Immature natural killer cell (primary cell): ENCODE measurements around the gene FAF2. TPM values are rescaled to one million over a fixed set of nuclear protein-coding genes. Genes with fewer than 3 reads are reported as not detected.

ENCODE experiments used
- DNase-seq, 3 donors: peaks; one replicate each; pipeline ENCODE4 v3.0.0; 2022; ENCODE audit warnings: mixed read lengths in 1 of 3
- H3K27ac Mint-ChIP-seq, 6 donors: one replicate each; pipeline ENCODE4 v1.8.0; 2020; ENCODE audit warnings: mixed read lengths in 6 of 6, mild to moderate bottlenecking in 5 of 6, inconsistent platforms in 4 of 6, moderate library complexity in 3 of 6
- H3K27me3 Mint-ChIP-seq, 3 donors: one replicate each; pipeline ENCODE4 v1.8.0; 2020 to 2021; ENCODE audit warnings: low read depth in 3 of 3, mild to moderate bottlenecking in 3 of 3, mixed read lengths in 3 of 3, moderate library complexity in 3 of 3, inconsistent platforms in 1 of 3
- H3K36me3 Mint-ChIP-seq, 3 donors: one replicate each; pipeline ENCODE4 v1.8.0; 2020; ENCODE audit warnings: mixed read lengths in 3 of 3, inconsistent platforms in 2 of 3, mild to moderate bottlenecking in 2 of 3
- H3K4me1 Mint-ChIP-seq, 2 donors: one replicate each; pipeline ENCODE4 v1.8.0; 2020; ENCODE audit warnings: inconsistent platforms in 2 of 2, mild to moderate bottlenecking in 2 of 2, mixed read lengths in 2 of 2, moderate library complexity in 1 of 2
- H3K4me3 Mint-ChIP-seq, 5 donors: one replicate each; pipeline ENCODE4 v1.8.0; 2020; ENCODE audit warnings: mild to moderate bottlenecking in 5 of 5, mixed read lengths in 5 of 5, inconsistent platforms in 3 of 5, moderate library complexity in 3 of 5
- H3K9me3 Mint-ChIP-seq, 6 donors: one replicate each; pipeline ENCODE4 v1.8.0; 2020; ENCODE audit warnings: mild to moderate bottlenecking in 6 of 6, mixed read lengths in 6 of 6, inconsistent platforms in 4 of 6, moderate library complexity in 3 of 6
- polyA plus RNA-seq, 3 donors: library from polyadenylated mRNA; unstranded; fragments of 300-500 nt; fragmentation: Illumina TruSeq; gene quantifications; one replicate each; pipeline ENCODE4 v1.2.3, GENCODE V29; 2021

FAF2 gene
- polyA plus RNA-seq, 3 donors from 2014 or later, result 9.0 to 17.6 (median 17.0) TPM

DNA sequence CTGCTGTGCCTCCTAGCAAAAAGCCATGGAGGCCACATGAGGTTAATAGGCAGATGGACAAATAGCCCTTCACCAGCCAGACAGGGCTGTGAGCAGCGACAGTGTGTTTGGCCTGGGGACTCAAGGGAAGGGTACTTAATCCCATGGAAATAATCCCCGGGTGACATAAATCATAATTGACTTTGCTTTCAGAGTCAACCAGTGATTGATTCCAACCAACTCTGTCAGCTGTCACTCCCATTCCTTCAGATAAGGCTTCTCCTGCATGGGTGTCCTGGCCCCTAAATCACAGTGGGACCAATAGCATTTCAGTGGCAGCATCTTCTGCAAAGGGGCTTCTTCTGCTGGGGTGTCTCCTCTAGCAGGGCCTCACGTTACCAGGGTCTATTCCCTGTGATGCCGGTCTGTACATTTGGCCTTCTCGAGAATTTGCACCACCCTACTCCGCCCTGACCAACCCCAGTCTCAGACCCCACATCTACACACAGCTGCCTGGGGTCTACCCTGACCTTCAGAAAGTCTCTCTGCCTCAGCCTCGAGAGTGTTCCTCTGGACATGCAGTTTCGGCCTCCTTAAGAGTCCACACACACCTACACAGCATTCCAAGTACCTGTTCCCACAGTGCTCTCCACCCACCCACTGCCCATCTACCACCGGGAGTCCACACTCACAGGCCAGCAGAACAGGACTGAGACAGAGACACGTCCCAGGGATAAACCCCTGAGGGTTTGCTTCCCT lies 35.5 kb upstream of the FAF2 start:
- Mint-ChIP-seq H3K27ac (peak overlapping the region in 3 of 6 donors; percentile 40 to 62 (median 48)), H3K9me3 (no peaks in the 10 kb centered on the region), H3K4me3 (no peak overlapping the region), H3K4me1 (peaks cover 32 to 53% of the 10 kb centered on the region in 2 donors), H3K27me3 (peaks cover 5 to 17% (median 6%) of the 10 kb centered on the region in 3 donors), H3K36me3 (peaks cover 0 to 14% (median 6%) of the 10 kb centered on the region in 3 donors)
- DNase-seq, result no peak

DNA sequence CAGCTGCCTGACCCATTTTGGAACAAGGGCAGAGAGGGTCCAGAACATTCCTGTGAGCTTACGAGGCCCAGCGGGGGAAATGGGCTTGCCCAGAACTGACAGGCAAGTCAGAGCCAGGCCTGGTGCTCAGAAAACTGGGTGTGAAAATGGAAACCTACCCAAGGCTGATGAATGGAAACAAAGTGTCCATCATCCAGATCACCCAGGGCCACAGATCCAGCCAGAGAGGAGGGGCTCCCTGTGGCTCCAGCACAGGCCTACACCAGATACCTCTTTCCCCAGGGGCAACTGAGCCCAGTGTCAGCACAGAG lies 35.0 kb upstream of the FAF2 start:
- Mint-ChIP-seq H3K4me1 (peaks cover 32 to 53% of the 10 kb centered on the region in 2 donors), H3K27ac (peak overlapping the region in 2 of 6 donors; percentile 48 to 62)

DNA sequence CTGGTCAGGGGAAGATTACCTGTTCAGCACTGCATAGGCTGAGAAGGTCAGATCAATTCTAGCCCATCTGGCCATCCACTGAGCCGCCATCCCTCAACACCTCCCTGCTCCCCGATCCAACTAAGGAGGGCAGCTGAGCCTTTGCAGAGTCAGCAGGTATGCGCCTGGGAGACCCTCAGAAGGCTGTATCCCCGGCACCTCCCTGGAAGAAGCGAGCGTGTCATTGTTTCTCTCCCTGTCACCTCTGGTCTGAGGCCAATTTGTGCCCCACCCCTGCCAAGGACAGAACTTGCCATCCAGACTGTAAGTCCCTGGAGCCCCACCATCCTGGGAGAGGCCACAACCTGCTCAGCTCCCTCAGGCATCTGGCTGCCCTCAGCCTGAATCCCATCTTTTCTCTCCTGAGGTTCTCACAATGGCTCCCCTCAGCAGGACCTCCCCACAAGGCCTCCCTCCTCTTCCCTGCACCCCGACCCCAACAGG lies 34.4 kb upstream of the FAF2 start:
- H3K9me3 Mint-ChIP-seq, result no peaks in the 10 kb centered on the region

More for the DNA sequence above, 35.0 kb upstream of the FAF2 start:
- DNase-seq, result no peak
- peaks cover 5 to 17% (median 6%) of the 10 kb centered on the region in 3 donors for H3K27me3 Mint-ChIP-seq
- peaks cover 0 to 13% (median 6%) of the 10 kb centered on the region in 3 donors for H3K36me3 Mint-ChIP-seq
- no peak overlapping the region for H3K4me3 Mint-ChIP-seq
- no peaks in the 10 kb centered on the region for H3K9me3 Mint-ChIP-seq

DNA sequence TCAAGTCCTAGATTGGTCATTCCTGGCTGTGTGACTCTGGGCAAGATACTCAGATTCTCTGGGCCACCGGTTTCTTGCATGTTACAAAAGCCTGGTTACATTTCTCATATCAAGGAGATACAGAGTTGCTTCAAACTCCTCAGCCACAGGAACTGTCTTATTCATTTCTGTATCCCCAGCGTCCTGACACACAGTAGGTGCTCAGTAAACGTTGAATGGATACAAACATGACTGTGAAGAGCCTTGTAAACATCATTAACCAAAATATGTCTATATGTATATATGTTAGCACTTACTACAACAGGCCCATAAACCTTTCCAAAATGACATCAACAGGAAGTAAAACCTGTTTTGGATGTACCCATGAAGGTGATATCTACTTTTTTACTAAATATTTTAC lies 33.5 kb upstream of the FAF2 start:
- peaks cover 32 to 53% of the 10 kb centered on the region in 2 donors for H3K4me1 Mint-ChIP-seq
- no peak for DNase-seq
- H3K9me3 Mint-ChIP-seq, result no peaks in the 10 kb centered on the region
- H3K36me3 Mint-ChIP-seq, result peaks cover 0 to 12% (median 5%) of the 10 kb centered on the region in 3 donors
- peak overlapping the region; percentile 84 to 95 (median 91) for H3K27ac Mint-ChIP-seq
- peak overlapping the region; percentile 81 to 92 (median 85) for H3K4me3 Mint-ChIP-seq
- peaks cover 5 to 17% (median 6%) of the 10 kb centered on the region in 3 donors for H3K27me3 Mint-ChIP-seq

More for the DNA sequence above, 34.4 kb upstream of the FAF2 start:
- peaks cover 0 to 13% (median 6%) of the 10 kb centered on the region in 3 donors for H3K36me3 Mint-ChIP-seq
- H3K27me3 Mint-ChIP-seq, result peaks cover 5 to 17% (median 6%) of the 10 kb centered on the region in 3 donors
- no peak overlapping the region for H3K4me3 Mint-ChIP-seq
- no peak for DNase-seq
- peak overlapping the region in 4 of 6 donors; percentile 36 to 92 (median 70) for H3K27ac Mint-ChIP-seq
- peaks cover 32 to 53% of the 10 kb centered on the region in 2 donors for H3K4me1 Mint-ChIP-seq

DNA sequence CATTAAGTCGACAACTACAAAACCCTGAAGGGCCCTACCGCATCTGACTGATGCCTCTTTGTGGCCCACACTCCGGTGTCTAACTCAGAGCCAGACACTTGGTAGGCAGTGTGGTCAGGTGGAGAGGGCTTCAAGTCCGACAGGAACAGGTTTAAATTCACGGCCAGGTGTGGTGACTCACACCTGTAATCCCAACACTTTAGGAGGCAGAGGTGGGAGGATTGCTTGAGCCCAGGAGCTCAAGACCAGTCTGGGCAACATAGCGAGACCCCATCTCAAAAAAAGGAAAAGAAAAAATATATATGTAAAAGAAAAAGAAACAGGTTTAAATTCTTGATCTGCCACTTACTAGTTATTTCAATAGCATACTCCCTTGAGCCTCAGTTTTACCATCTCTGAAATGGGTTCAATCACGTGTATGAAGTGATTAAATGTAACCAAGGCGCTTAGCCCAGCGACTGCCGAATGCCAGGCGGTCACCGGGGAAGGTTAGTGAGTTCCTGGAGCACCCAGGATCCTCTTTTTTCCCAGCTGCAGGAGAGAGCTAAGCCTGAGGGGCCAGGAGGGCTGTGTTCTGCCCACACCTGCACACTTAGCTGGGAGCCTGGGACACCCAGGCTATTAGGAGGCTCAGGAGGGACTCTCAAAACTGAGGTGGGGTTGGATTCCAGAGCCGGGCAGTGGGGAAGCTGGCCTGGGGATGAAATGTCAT lies 32.8 kb upstream of the FAF2 start:
- no peaks in the 10 kb centered on the region for H3K9me3 Mint-ChIP-seq
- H3K27ac Mint-ChIP-seq, result peak overlapping the region; percentile 84 to 95 (median 91)
- H3K4me3 Mint-ChIP-seq, result peak overlapping the region; percentile 81 to 92 (median 85)
- H3K4me1 Mint-ChIP-seq, result peaks cover 32 to 53% of the 10 kb centered on the region in 2 donors
- H3K27me3 Mint-ChIP-seq, result peaks cover 5 to 22% (median 8%) of the 10 kb centered on the region in 3 donors
- peak in 1 of 3 donors; percentile 11 for DNase-seq
- peaks cover 0 to 7% (median 0%) of the 10 kb centered on the region in 3 donors for H3K36me3 Mint-ChIP-seq

- peak; percentile 83 to 88 (median 87) for DNase-seq
- Mint-ChIP-seq H3K27ac (peak within 1 kb of the TSS; percentile 84 to 95 (median 91)), H3K9me3 (no peaks in the 10 kb centered on the region), H3K4me3 (peak within 1 kb of the TSS; percentile 81 to 92 (median 85)), H3K27me3 (peaks cover 3 to 22% (median 9%) of the 10 kb centered on the region in 3 donors), H3K36me3 (peaks cover 0 to 3% (median 0%) of the 10 kb centered on the region in 3 donors), H3K4me1 (peaks cover 32 to 46% of the 10 kb centered on the region in 2 donors)
Observed at GRCh38 chr5:176415952-176416924, 31.9 kb upstream of the FAF2 start, which contains the start of gene CLTB. TSS of gene CLTB (minus strand) at chr5:176416539. CDS start at chr5:176416363, 176 bp downstream.

DNA sequence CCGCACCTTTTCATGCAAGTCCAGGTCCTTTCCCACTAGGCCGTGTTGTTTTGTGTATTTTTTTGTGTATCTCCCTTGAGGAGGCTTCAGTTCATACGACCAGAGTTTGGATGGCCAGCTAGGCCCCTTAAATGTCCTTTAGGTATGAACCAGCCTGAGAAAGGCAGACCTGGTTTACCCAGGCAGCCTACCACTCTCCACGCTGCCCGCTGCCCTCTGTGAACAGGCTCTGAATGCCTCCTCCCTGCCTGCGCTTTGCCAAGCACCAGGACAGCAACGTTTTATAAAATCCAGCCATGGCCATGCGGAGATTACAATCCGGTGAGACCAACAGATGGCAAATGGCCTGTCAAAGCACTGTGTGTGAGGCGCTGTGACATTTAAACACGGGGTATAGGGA lies 31.2 kb upstream of the FAF2 start:
- DNase-seq, result no peak
- Mint-ChIP-seq H3K36me3 (peaks cover 0 to 3% (median 0%) of the 10 kb centered on the region in 3 donors), H3K4me1 (peaks cover 32 to 42% of the 10 kb centered on the region in 2 donors), H3K27ac (peak overlapping the region in 5 of 6 donors; percentile 1 to 85 (median 68)), H3K27me3 (peaks cover 3 to 25% (median 13%) of the 10 kb centered on the region in 3 donors), H3K9me3 (no peaks in the 10 kb centered on the region), H3K4me3 (peak overlapping the region; percentile 44 to 80 (median 71))

GRCh38 chr5:176418251-176418650 lies 29.9 kb upstream of the FAF2 start:
- Mint-ChIP-seq H3K4me1 (peaks cover 29 to 31% of the 10 kb centered on the region in 2 donors), H3K36me3 (no peaks in the 10 kb centered on the region), H3K4me3 (no peak overlapping the region), H3K9me3 (no peaks in the 10 kb centered on the region), H3K27me3 (peaks cover 5 to 28% (median 13%) of the 10 kb centered on the region in 3 donors), H3K27ac (peak overlapping the region in 1 of 6 donors; percentile 73)
- DNase-seq, result no peak

- H3K4me3 Mint-ChIP-seq, result no peak overlapping the region
- peaks cover 14 to 15% of the 10 kb centered on the region in 2 donors for H3K4me1 Mint-ChIP-seq
- H3K27me3 Mint-ChIP-seq, result peaks cover 5 to 26% (median 13%) of the 10 kb centered on the region in 3 donors
- H3K36me3 Mint-ChIP-seq, result no peaks in the 10 kb centered on the region
- H3K9me3 Mint-ChIP-seq, result no peaks in the 10 kb centered on the region
- no peak for DNase-seq
- no peak overlapping the region for H3K27ac Mint-ChIP-seq
Observed at GRCh38 chr5:176420086-176420485, 28.1 kb upstream of the FAF2 start.

DNA sequence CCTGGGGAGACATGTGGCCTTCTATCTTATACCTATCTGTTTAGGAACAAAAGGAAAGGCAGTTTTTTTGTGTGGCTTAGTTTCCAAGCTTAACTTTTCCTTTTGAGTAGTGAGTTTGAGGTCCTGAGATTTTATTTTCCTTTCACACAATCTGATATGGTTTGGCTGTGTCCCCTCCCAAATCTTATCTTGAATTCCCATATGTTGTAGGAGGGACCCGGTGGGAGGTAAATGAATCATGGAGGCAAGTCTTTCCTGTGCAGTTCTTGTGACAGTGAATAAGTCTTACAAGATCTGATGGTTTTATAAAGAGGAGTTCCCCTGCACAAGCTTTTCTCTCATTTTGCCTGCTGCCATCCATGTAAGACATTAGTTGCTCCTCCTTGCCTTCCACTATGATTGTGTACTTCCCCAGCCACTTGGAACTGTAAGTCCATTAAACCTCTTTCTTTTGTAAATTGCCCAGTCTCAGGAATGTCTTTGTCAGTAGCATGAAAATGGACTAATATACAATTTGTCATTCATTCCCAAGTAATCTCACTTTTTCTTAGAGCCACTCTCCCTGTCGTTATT lies 27.1 kb upstream of the FAF2 start:
- H3K4me3 Mint-ChIP-seq, result no peak overlapping the region
- H3K27me3 Mint-ChIP-seq, result peaks cover 2 to 18% (median 9%) of the 10 kb centered on the region in 3 donors
- H3K9me3 Mint-ChIP-seq, result no peaks in the 10 kb centered on the region
- no peak overlapping the region for H3K27ac Mint-ChIP-seq
- no peaks in the 10 kb centered on the region for H3K36me3 Mint-ChIP-seq
- peaks cover 7 to 8% of the 10 kb centered on the region in 2 donors for H3K4me1 Mint-ChIP-seq
- DNase-seq, result no peak

- Mint-ChIP-seq H3K27ac (no peak overlapping the region), H3K36me3 (no peaks in the 10 kb centered on the region), H3K4me3 (no peak overlapping the region), H3K4me1 (no peaks in the 10 kb centered on the region), H3K9me3 (no peaks in the 10 kb centered on the region), H3K27me3 (peaks cover 2 to 12% (median 6%) of the 10 kb centered on the region in 3 donors)
- DNase-seq, result no peak
Observed at GRCh38 chr5:176424181-176424580, 24.0 kb upstream of the FAF2 start.

DNA sequence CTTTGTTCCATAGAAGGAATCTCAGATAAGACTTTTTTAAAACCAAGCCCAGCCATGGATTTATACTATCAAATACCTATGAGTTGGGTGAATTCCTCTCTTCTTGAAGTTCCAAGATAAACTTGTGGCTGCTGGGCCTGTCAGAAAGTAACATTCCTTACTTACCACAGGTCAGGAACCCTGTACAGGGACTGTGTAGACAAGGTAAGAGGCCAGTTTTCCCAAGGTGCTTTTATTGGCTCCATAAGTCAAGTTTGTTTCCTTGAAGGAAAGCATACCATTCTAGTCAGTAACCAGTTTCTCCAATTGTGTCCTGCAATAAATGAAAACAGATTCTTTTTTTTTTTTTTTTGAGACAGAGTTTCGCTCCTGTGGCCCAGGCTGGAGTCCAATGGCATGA lies 23.0 kb upstream of the FAF2 start:
- Mint-ChIP-seq H3K36me3 (no peaks in the 10 kb centered on the region), H3K4me3 (no peak overlapping the region), H3K27me3 (peaks cover 2 to 7% (median 6%) of the 10 kb centered on the region in 3 donors), H3K4me1 (peaks cover under 1 to 2% of the 10 kb centered on the region in 2 donors), H3K9me3 (no peaks in the 10 kb centered on the region), H3K27ac (no peak overlapping the region)
- DNase-seq, result no peak
